SK-N-MC (cell line): ENCODE results near the gene LRRC71.

Experiments
- EZH2 ChIP-seq: fragments of 200-600 bp; sonication (generic); IDR thresholded peaks from one replicate; pipeline ENCODE4 v1.6.1; 2017; ENCODE audit warnings: antibody characterized with exemption
- FOXP2 ChIP-seq: optimal IDR thresholded peaks from 2 replicates; pipeline ENCODE3; 2011; ENCODE audit warnings: mild to moderate bottlenecking, moderate library complexity; ENCODE audit not compliant: insufficient read depth; ENCODE audit errors: extremely low read length, control extremely low read depth
- POLR2AphosphoS5 ChIP-seq: IDR thresholded peaks from 2 replicates; pipeline ENCODE4 v1.6.1; 2012; ENCODE audit warnings: mild to moderate bottlenecking, low read depth, low read length, borderline replicate concordance

GRCh38 chr1:156948708-156949107 is 28.3 kb downstream of the LRRC71 start:
- TF ChIP-seq POLR2AphosphoS5, result no peak
- TF ChIP-seq EZH2, result no peak
- no peak for TF ChIP-seq FOXP2
